Loucy (cell line): ENCODE results near the gene DRC7.
"Not testable (repeated sequence)": the region's sequence is repeated elsewhere in the genome, so short reads cannot be mapped to it uniquely, and the experiment has no call there.

ENCODE experiments used
- H2AFZ ChIP-seq: fragments of 200-600 bp; sonication (generic); 2 replicates; pipeline ENCODE4 v1.6.0; 2016; ENCODE audit warnings: antibody characterized with exemption, mild to moderate bottlenecking, low read length, moderate library complexity
- H3F3A ChIP-seq: fragments of 200-600 bp; 2 replicates; pipeline ENCODE4 v1.6.0; 2016; ENCODE audit warnings: antibody characterized with exemption, low read depth, mild to moderate bottlenecking
- H3K27me3 ChIP-seq: fragments of 200-600 bp; sonication (generic); 2 replicates; pipeline ENCODE4 v1.6.1; 2014; ENCODE audit warnings: low read length, mild to moderate bottlenecking; ENCODE audit not compliant: insufficient read depth, poor library complexity, severe bottlenecking
- H3K36me3 ChIP-seq: fragments of 200-600 bp; sonication (generic); 2 replicates; pipeline ENCODE4 v1.6.1; 2016; ENCODE audit warnings: low read length; ENCODE audit not compliant: insufficient read depth
- H3K4me1 ChIP-seq: fragments of 200-600 bp; sonication (generic); 2 replicates; pipeline ENCODE4 v1.5.1; 2014; ENCODE audit warnings: low read length, mild to moderate bottlenecking; ENCODE audit not compliant: insufficient read depth, poor library complexity, severe bottlenecking
- H3K4me2 ChIP-seq: fragments of 200-600 bp; sonication (generic); 2 replicates; pipeline ENCODE4 v1.6.0; 2014; ENCODE audit warnings: antibody characterized with exemption, low read length, low read depth, mild to moderate bottlenecking; ENCODE audit not compliant: poor library complexity, severe bottlenecking
- H3K4me3 ChIP-seq: fragments of 200-600 bp; sonication (generic); 2 replicates; pipeline ENCODE4 v1.5.1; 2014; ENCODE audit warnings: low read length, mild to moderate bottlenecking, mixed read lengths; ENCODE audit not compliant: poor library complexity, severe bottlenecking
- H3K79me2 ChIP-seq: fragments of 200-600 bp; sonication (generic); 2 replicates; pipeline ENCODE4 v1.6.1; 2014; ENCODE audit warnings: low read length; ENCODE audit not compliant: insufficient read depth
- H3K9ac ChIP-seq: fragments of 200-600 bp; sonication (generic); 2 replicates; pipeline ENCODE4 v1.6.0; 2014; ENCODE audit warnings: mild to moderate bottlenecking, low read depth, low read length, moderate library complexity; ENCODE audit not compliant: poor library complexity, severe bottlenecking
- H3K9me2 ChIP-seq: fragments of 200-600 bp; sonication (generic); replicated peaks from 2 replicates; pipeline ENCODE4 v1.6.1; 2016; ENCODE audit warnings: low read depth, low read length, mixed read lengths
- H3K9me3 ChIP-seq: fragments of 200-600 bp; sonication (generic); 2 replicates; pipeline ENCODE4 v1.6.1; 2014; ENCODE audit warnings: mild to moderate bottlenecking, antibody characterized with exemption, low read length, low read depth; ENCODE audit not compliant: insufficient read depth
- H4K20me1 ChIP-seq: fragments of 200-600 bp; sonication (generic); 2 replicates; pipeline ENCODE4 v1.6.0; 2014; ENCODE audit warnings: antibody characterized with exemption, low read length, mild to moderate bottlenecking; ENCODE audit not compliant: insufficient read depth, poor library complexity, severe bottlenecking
- CTCF ChIP-seq: fragments of 200-600 bp; sonication (generic); conservative IDR thresholded peaks from 2 replicates; pipeline ENCODE4 v1.5.1; 2014; ENCODE audit warnings: mild to moderate bottlenecking, antibody characterized with exemption, low read length
- EZH2phosphoT487 ChIP-seq: fragments of 200-600 bp; IDR thresholded peaks from 2 replicates; pipeline ENCODE4 v1.6.1; 2018; ENCODE audit warnings: antibody characterized with exemption, mild to moderate bottlenecking, moderate library complexity, borderline replicate concordance

Gene DRC7

GRCh38 chr16:57743458-57743857 lies 48.9 kb downstream of the DRC7 start:
- Histone ChIP-seq H3K79me2 (peaks cover 9% of the 10 kb centered on the region; the same call in 1 of the 2 replicates), H3K4me3 (no peak overlapping the region), H2AFZ (no peak overlapping the region), H3K9me2 (no peaks in the 10 kb centered on the region), H3K9me3 (no peaks in the 10 kb centered on the region), H4K20me1 (no peaks in the 10 kb centered on the region), H3K27me3 (no peaks in the 10 kb centered on the region), H3K9ac (no peak overlapping the region), H3K4me1 (peaks cover 5% of the 10 kb centered on the region), H3K4me2 (no peak overlapping the region), H3K36me3 (peaks cover 7% of the 10 kb centered on the region; the same call in 1 of the 2 replicates), H3F3A (no peaks in the 10 kb centered on the region)
- TF ChIP-seq CTCF = no peak
- TF ChIP-seq EZH2phosphoT487 = no peak

- peaks cover 7% of the 10 kb centered on the region; the same call in 1 of the 2 replicates for H3K36me3 ChIP-seq
- H3F3A ChIP-seq = no peaks in the 10 kb centered on the region
- no peaks in the 10 kb centered on the region for H4K20me1 ChIP-seq
- H3K4me1 ChIP-seq = peaks cover 3% of the 10 kb centered on the region
- H3K9ac ChIP-seq = no peak overlapping the region
- TF ChIP-seq EZH2phosphoT487 = no peak
- no peaks in the 10 kb centered on the region for H3K27me3 ChIP-seq
- no peaks in the 10 kb centered on the region for H3K9me2 ChIP-seq
- H2AFZ ChIP-seq = no peak overlapping the region
- H3K79me2 ChIP-seq = peaks cover 7% of the 10 kb centered on the region; the same call in 1 of the 2 replicates
- H3K9me3 ChIP-seq = no peaks in the 10 kb centered on the region
- no peak overlapping the region for H3K4me2 ChIP-seq
- no peak overlapping the region for H3K4me3 ChIP-seq
Measured at GRCh38 chr16:57743886-57744641, 49.5 kb downstream of the DRC7 start.

DNA sequence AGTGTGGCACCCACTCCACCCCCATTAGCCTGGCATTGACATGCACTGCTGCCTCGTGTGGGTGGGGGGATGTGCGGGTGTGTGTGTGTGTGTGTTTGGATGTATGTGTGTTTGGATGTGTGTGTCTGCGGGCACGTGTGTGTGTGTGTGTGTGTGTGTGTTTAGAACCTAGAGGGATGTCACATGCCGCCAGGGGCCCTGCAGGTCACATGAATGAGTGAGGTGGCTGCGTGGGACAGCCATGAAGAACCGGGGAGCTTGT lies 50.0 kb downstream of the DRC7 start:
- TF ChIP-seq CTCF (no peak), EZH2phosphoT487 (no peak)
- no peaks in the 10 kb centered on the region for H3F3A ChIP-seq
- H3K27me3 ChIP-seq = no peaks in the 10 kb centered on the region
- H3K36me3 ChIP-seq = peaks cover 7% of the 10 kb centered on the region; the same call in 1 of the 2 replicates
- H3K9me2 ChIP-seq = no peaks in the 10 kb centered on the region
- no peak overlapping the region for H3K9ac ChIP-seq
- no peak overlapping the region for H3K4me3 ChIP-seq
- H3K4me2 ChIP-seq = no peak overlapping the region
- H2AFZ ChIP-seq = no peak overlapping the region
- H3K79me2 ChIP-seq = peaks cover 2% of the 10 kb centered on the region; the same call in 1 of the 2 replicates
- H4K20me1 ChIP-seq = no peaks in the 10 kb centered on the region
- no peaks in the 10 kb centered on the region for H3K4me1 ChIP-seq
- H3K9me3 ChIP-seq = no peaks in the 10 kb centered on the region

- TF ChIP-seq CTCF = no peak
- TF ChIP-seq EZH2phosphoT487 = no peak
- H3K36me3 ChIP-seq = peaks cover 7% of the 10 kb centered on the region; the same call in 1 of the 2 replicates
- no peaks in the 10 kb centered on the region for H3K79me2 ChIP-seq
Measured at GRCh38 chr16:57745768-57746167, 51.2 kb downstream of the DRC7 start.

GRCh38 chr16:57746316-57746715 lies 51.7 kb downstream of the DRC7 start:
- not testable (repeated sequence) for H3K4me1 ChIP-seq, H3K9me3 ChIP-seq, H3K9ac ChIP-seq, H3K79me2 ChIP-seq, H3K4me3 ChIP-seq, H2AFZ ChIP-seq, H3K36me3 ChIP-seq, H4K20me1 ChIP-seq, H3K27me3 ChIP-seq, H3K9me2 ChIP-seq, H3K4me2 ChIP-seq, H3F3A ChIP-seq

More at GRCh38 chr16:57745768-57746167, 51.2 kb downstream of the DRC7 start:
- no peak overlapping the region for H3K4me3 ChIP-seq
- no peaks in the 10 kb centered on the region for H3F3A ChIP-seq
- H3K9me3 ChIP-seq = no peaks in the 10 kb centered on the region
- no peaks in the 10 kb centered on the region for H3K4me1 ChIP-seq
- H4K20me1 ChIP-seq = no peaks in the 10 kb centered on the region
- H3K9me2 ChIP-seq = no peaks in the 10 kb centered on the region
- no peak overlapping the region for H3K9ac ChIP-seq
- H2AFZ ChIP-seq = no peak overlapping the region
- H3K4me2 ChIP-seq = no peak overlapping the region
- H3K27me3 ChIP-seq = no peaks in the 10 kb centered on the region
